Rectal smooth muscle tissue (tissue), 1 donor: ENCODE measurements around the gene ZNF487.
A peak's percentile ranks its signal among the peaks of the same experiment; 100 is the strongest.
"Not testable (repeated sequence)": the region's sequence is repeated elsewhere in the genome, so short reads cannot be mapped to it uniquely, and the experiment has no call there.

Experiments
- H3K27ac ChIP-seq: one replicate; pipeline ENCODE4 v1.7.0; 2013; ENCODE audit warnings: low read depth, low read length, inconsistent platforms
- H3K27me3 ChIP-seq: one replicate; pipeline ENCODE4 v1.7.0; 2013; ENCODE audit warnings: low read length; ENCODE audit not compliant: control insufficient read depth, insufficient read depth
- H3K36me3 ChIP-seq: one replicate; pipeline ENCODE4 v1.7.0; 2013; ENCODE audit warnings: low read length; ENCODE audit not compliant: control insufficient read depth, insufficient read depth
- H3K4me1 ChIP-seq: one replicate; pipeline ENCODE4 v1.7.0; 2013; ENCODE audit warnings: low read length; ENCODE audit not compliant: control insufficient read depth, insufficient read depth
- H3K4me3 ChIP-seq: one replicate; pipeline ENCODE4 v1.7.0; 2013; ENCODE audit warnings: low read length
- H3K9ac ChIP-seq: one replicate; pipeline ENCODE4 v1.7.0; 2013; ENCODE audit warnings: low read length

Gene ZNF487

GRCh38 chr10:43426476-43426875, 10.4 kb upstream of the ZNF487 start:
- not testable (repeated sequence) for H3K4me1 ChIP-seq, H3K36me3 ChIP-seq

GRCh38 chr10:43427166-43427825, 9.6 kb upstream of the ZNF487 start:
- no peak overlapping the region for H3K9ac ChIP-seq
- no peaks in the 10 kb centered on the region for H3K36me3 ChIP-seq
- no peak overlapping the region for H3K4me3 ChIP-seq
- no peaks in the 10 kb centered on the region for H3K4me1 ChIP-seq
- H3K27me3 ChIP-seq, result no peaks in the 10 kb centered on the region
- H3K27ac ChIP-seq, result no peak overlapping the region

More at GRCh38 chr10:43426476-43426875, 10.4 kb upstream of the ZNF487 start:
- not testable (repeated sequence) for H3K4me3 ChIP-seq, H3K27me3 ChIP-seq, H3K9ac ChIP-seq, H3K27ac ChIP-seq

- Histone ChIP-seq H3K27ac (no peak overlapping the region), H3K4me1 (no peaks in the 10 kb centered on the region), H3K9ac (no peak overlapping the region), H3K36me3 (no peaks in the 10 kb centered on the region), H3K4me3 (no peak overlapping the region), H3K27me3 (no peaks in the 10 kb centered on the region)
Observed at GRCh38 chr10:43430926-43431663, 5.8 kb upstream of the ZNF487 start.

- no peaks in the 10 kb centered on the region for H3K4me1 ChIP-seq
- H3K27ac ChIP-seq, result peak overlapping the region; percentile 96
- no peaks in the 10 kb centered on the region for H3K27me3 ChIP-seq
- peak overlapping the region; percentile 80 for H3K9ac ChIP-seq
- no peaks in the 10 kb centered on the region for H3K36me3 ChIP-seq
- H3K4me3 ChIP-seq, result peak overlapping the region; percentile 96
Observed at GRCh38 chr10:43437141-43437870, 395 bp downstream of the ZNF487 start.

- no peaks in the 10 kb centered on the region for H3K27me3 ChIP-seq
- no peak overlapping the region for H3K9ac ChIP-seq
- H3K27ac ChIP-seq, result no peak overlapping the region
- no peaks in the 10 kb centered on the region for H3K36me3 ChIP-seq
- H3K4me3 ChIP-seq, result no peak overlapping the region
- H3K4me1 ChIP-seq, result no peaks in the 10 kb centered on the region
Observed at GRCh38 chr10:43440463-43441134, 3.7 kb downstream of the ZNF487 start.

GRCh38 chr10:43444323-43444722, 7.4 kb downstream of the ZNF487 start:
- no peaks in the 10 kb centered on the region for H3K4me1 ChIP-seq
- no peak overlapping the region for H3K27ac ChIP-seq
- no peak overlapping the region for H3K9ac ChIP-seq
- H3K36me3 ChIP-seq, result no peaks in the 10 kb centered on the region
- no peak overlapping the region for H3K4me3 ChIP-seq
- H3K27me3 ChIP-seq, result no peaks in the 10 kb centered on the region

GRCh38 chr10:43444897-43445466, 8.1 kb downstream of the ZNF487 start:
- no peaks in the 10 kb centered on the region for H3K4me1 ChIP-seq
- no peaks in the 10 kb centered on the region for H3K36me3 ChIP-seq
- no peak overlapping the region for H3K27ac ChIP-seq
- H3K4me3 ChIP-seq, result no peak overlapping the region
- no peaks in the 10 kb centered on the region for H3K27me3 ChIP-seq
- no peak overlapping the region for H3K9ac ChIP-seq

GRCh38 chr10:43446219-43447017, 9.5 kb downstream of the ZNF487 start:
- not testable (repeated sequence) for H3K4me3 ChIP-seq, H3K4me1 ChIP-seq, H3K27me3 ChIP-seq, H3K9ac ChIP-seq, H3K27ac ChIP-seq, H3K36me3 ChIP-seq

- Histone ChIP-seq H3K9ac (no peak overlapping the region), H3K27me3 (no peaks in the 10 kb centered on the region), H3K4me3 (no peak overlapping the region), H3K4me1 (no peaks in the 10 kb centered on the region), H3K36me3 (no peaks in the 10 kb centered on the region), H3K27ac (no peak overlapping the region)
Observed at GRCh38 chr10:43448742-43449141, 11.8 kb downstream of the ZNF487 start.

- H3K4me3 ChIP-seq, result no peak overlapping the region
- H3K27ac ChIP-seq, result no peak overlapping the region
- H3K9ac ChIP-seq, result no peak overlapping the region
- peaks cover 6% of the 10 kb centered on the region for H3K4me1 ChIP-seq
- H3K27me3 ChIP-seq, result no peaks in the 10 kb centered on the region
- H3K36me3 ChIP-seq, result no peaks in the 10 kb centered on the region
Observed at GRCh38 chr10:43452356-43452914, 15.5 kb downstream of the ZNF487 start.

GRCh38 chr10:43453266-43453831, 16.4 kb downstream of the ZNF487 start:
- no peak overlapping the region for H3K9ac ChIP-seq
- H3K4me3 ChIP-seq, result no peak overlapping the region
- no peaks in the 10 kb centered on the region for H3K36me3 ChIP-seq
- H3K4me1 ChIP-seq, result peaks cover 6% of the 10 kb centered on the region
- no peaks in the 10 kb centered on the region for H3K27me3 ChIP-seq
- H3K27ac ChIP-seq, result no peak overlapping the region
